HEK293T (cell line): ENCODE measurements around the gene EMP3.
"Not testable (repeated sequence)": the region's sequence is repeated elsewhere in the genome, so short reads cannot be mapped to it uniquely, and the experiment has no call there.

Source experiments
- CTCF ChIA-PET: fragments of 350-600 bp; formaldehyde crosslinking; extraction: SDS; loops from one replicate; lab custom pipeline; 2021; ENCODE audit warnings: antibody characterized with exemption, inconsistent platforms; lab: Yijun Ruan, JAX
- POLR2A ChIA-PET: fragments of 350-600 bp; formaldehyde crosslinking; extraction: SDS; loops from one replicate; lab custom pipeline; 2020; ENCODE audit warnings: antibody characterized with exemption, inconsistent platforms; lab: Yijun Ruan, JAX
- DNase-seq: peaks from one replicate; pipeline ENCODE4 v3.0.0; 2012; ENCODE audit warnings: mixed read lengths; ENCODE audit errors: extremely low spot score
- ARNT ChIP-seq: fragments of 450-650 bp; IDR thresholded peaks from 2 replicates; pipeline ENCODE4 v1.6.1; 2017; ENCODE audit warnings: mild to moderate bottlenecking
- BHLHE40 ChIP-seq: fragments of 450-650 bp; IDR thresholded peaks from 2 replicates; pipeline ENCODE4 v1.6.1; 2016; ENCODE audit warnings: mild to moderate bottlenecking, moderate library complexity, borderline replicate concordance
- CTBP1 ChIP-seq: fragments of 450-650 bp; IDR thresholded peaks from 2 replicates; pipeline ENCODE4 v1.6.1; 2016; ENCODE audit warnings: borderline replicate concordance
- ELF4 ChIP-seq: fragments of 450-650 bp; IDR thresholded peaks from 2 replicates; pipeline ENCODE4 v1.6.1; 2017; ENCODE audit warnings: antibody characterized with exemption
- FOXA1 ChIP-seq: fragments of 450-650 bp; IDR thresholded peaks from 2 replicates; pipeline ENCODE4 v1.6.1; 2016; ENCODE audit warnings: mild to moderate bottlenecking
- FOXK2 ChIP-seq: fragments of 450-650 bp; IDR thresholded peaks from 2 replicates; pipeline ENCODE4 v1.6.1; 2016; ENCODE audit warnings: mild to moderate bottlenecking
- FOXM1 ChIP-seq: fragments of 450-650 bp; IDR thresholded peaks from 2 replicates; pipeline ENCODE4 v1.6.1; 2017; ENCODE audit warnings: mild to moderate bottlenecking, borderline replicate concordance
- HDGF ChIP-seq: fragments of 450-650 bp; IDR thresholded peaks from 2 replicates; pipeline ENCODE4 v1.6.1; 2017; ENCODE audit warnings: antibody characterized with exemption, borderline replicate concordance
- L3MBTL2 ChIP-seq: fragments of 450-650 bp; conservative IDR thresholded peaks from 2 replicates; pipeline ENCODE4 v1.6.1; 2016; ENCODE audit warnings: mild to moderate bottlenecking
- LEF1 ChIP-seq: fragments of 450-650 bp; IDR thresholded peaks from 2 replicates; pipeline ENCODE4 v1.6.1; 2017; ENCODE audit warnings: mild to moderate bottlenecking, borderline replicate concordance
- NFRKB ChIP-seq: fragments of 450-650 bp; IDR thresholded peaks from 2 replicates; pipeline ENCODE4 v1.6.1; 2016; ENCODE audit warnings: mild to moderate bottlenecking, moderate library complexity
- SP1 ChIP-seq: fragments of 450-650 bp; IDR thresholded peaks from 2 replicates; pipeline ENCODE4 v1.6.1; 2017
- SUZ12 ChIP-seq: fragments of 450-650 bp; IDR thresholded peaks from 2 replicates; pipeline ENCODE4 v1.6.1; 2016; ENCODE audit warnings: mild to moderate bottlenecking
- TARDBP ChIP-seq: fragments of 450-650 bp; IDR thresholded peaks from 2 replicates; pipeline ENCODE4 v1.6.1; 2016
- ZNF384 ChIP-seq: fragments of 450-650 bp; IDR thresholded peaks from 2 replicates; pipeline ENCODE4 v1.6.1; 2016
- TF ChIP-seq, protein P1 (sequence below): fragments of 450-650 bp; IDR thresholded peaks from 2 replicates; pipeline ENCODE4 v1.6.1; 2016

The EMP3 gene

DNA sequence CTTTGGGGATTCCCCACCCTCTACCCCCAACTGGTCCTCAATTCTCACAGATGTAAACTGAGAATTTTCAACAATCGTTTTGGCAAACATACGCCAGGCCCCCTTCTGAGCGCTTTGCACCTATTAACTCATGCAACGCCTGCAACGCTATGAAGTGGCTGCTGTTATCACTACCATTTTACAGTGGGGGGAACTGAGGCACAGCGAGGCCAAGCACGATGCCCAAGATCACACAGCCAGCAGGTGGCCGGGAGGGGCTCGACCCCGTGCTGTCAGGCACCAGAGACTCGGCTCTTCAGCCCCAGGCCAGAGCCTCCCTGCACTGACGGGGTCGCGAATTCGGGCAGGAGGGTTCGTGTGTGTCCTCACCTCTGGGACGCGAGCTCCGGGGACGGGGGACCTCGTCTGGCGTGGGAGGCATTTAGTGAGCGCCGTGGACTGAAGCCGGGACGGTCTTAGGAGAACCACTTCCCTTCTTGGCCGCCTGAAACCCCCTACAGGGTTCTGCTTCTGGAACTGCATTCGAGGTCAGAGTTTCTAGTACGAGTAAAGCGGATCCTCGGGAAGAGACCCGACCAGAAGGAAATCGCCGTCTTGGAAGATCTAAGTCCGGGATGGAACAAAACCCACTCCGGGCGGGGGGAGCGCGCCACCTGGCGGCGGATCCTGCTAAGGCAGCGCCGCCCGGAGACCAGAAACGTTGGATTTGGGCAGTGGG, 34.4 kb upstream of the EMP3 start:
- CTCF ChIA-PET, result interaction anchor here (0.6 to 1.8 kb wide), 5 partner anchors 14 to 801 kb away, joined by 3 to 10 read pairs (median 4); partner anchors contain the start of gene ZNF114

GRCh38 chr19:48291489-48291815, 33.9 kb upstream of the EMP3 start:
- not testable (repeated sequence) for DNase-seq
- ChIA-PET CTCF (interaction anchor here (0.6 to 1.8 kb wide), 4 partner anchors 18 to 801 kb away, joined by 3 to 10 read pairs (median 8); partner anchors contain the start of gene ZNF114), POLR2A (interaction anchor here (1.4 kb wide), 1 partner anchor 20 kb away, joined by 4 read pairs; no protein-coding TSS in a partner anchor)

More for the DNA sequence above, 34.4 kb upstream of the EMP3 start:
- DNase-seq, result peak; percentile 85
- POLR2A ChIA-PET, result interaction anchor here (0.6 to 1.4 kb wide), 3 partner anchors 18 to 24 kb away, joined by 3 to 4 read pairs (median 3); no protein-coding TSS in a partner anchor
- TF ChIP-seq L3MBTL2, result peak; percentile 68
- TF ChIP-seq HDGF, result no peak

DNA sequence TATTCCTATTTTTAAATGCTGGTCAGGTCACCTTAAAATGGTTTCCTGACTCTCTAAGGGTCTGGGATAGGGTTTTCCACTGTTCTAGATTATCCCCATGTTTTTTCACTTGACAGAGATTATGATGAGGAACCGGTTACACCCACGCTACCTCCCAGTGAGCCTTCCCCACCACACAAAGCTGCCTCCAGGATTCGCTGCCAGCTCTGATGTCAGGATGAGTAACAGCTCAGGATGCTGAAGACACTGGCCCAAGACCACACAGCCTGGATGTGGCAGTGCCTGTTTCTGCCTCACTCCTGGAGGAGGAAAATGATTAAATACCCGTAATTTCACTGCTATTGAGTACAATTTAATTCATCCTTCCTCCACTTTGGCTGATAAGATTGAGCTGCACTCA, 32.6 kb upstream of the EMP3 start:
- ChIA-PET CTCF (no interaction called here), POLR2A (no interaction called here)
- no peak for DNase-seq
- TF ChIP-seq L3MBTL2 (no peak), LEF1 (no peak), HDGF (no peak), CTBP1 (no peak), ARNT (no peak), ELF4 (no peak), ZNF384 (no peak), BHLHE40 (no peak), NFRKB (no peak), FOXK2 (no peak), FOXA1 (no peak), SP1 (no peak), FOXM1 (no peak), TARDBP (no peak)
- TF ChIP-seq, protein P1, sequence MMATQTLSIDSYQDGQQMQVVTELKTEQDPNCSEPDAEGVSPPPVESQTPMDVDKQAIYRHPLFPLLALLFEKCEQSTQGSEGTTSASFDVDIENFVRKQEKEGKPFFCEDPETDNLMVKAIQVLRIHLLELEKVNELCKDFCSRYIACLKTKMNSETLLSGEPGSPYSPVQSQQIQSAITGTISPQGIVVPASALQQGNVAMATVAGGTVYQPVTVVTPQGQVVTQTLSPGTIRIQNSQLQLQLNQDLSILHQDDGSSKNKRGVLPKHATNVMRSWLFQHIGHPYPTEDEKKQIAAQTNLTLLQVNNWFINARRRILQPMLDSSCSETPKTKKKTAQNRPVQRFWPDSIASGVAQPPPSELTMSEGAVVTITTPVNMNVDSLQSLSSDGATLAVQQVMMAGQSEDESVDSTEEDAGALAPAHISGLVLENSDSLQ, result no peak

DNA sequence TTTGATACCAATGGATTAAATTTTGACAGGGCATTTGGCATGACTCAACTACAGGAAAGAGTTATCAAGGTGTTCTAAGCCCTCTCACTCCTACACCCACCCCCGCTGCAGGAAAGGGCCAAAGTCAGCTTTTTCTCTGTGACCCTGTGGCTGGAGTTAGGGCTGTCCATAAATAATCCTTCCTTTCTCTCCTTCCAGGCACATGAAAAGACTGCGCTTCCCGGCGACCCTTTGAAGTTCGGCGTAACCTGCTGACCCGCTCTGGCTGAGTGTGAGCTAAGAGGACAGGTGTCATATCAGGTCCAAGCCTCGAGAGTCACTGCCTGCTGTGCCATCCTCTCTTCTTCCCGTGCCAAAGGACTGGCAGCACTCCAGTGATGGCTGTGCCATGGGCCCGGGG, 29.9 kb upstream of the EMP3 start:
- ChIA-PET POLR2A (no interaction called here), CTCF (interaction anchor here (0.6 kb wide), 1 partner anchor 395 kb away, joined by 3 read pairs; no protein-coding TSS in a partner anchor)
- TF ChIP-seq ARNT (no peak), BHLHE40 (no peak), SP1 (no peak), HDGF (no peak), CTBP1 (no peak)
- DNase-seq, result no peak

- ChIA-PET POLR2A (interaction anchor here (0.8 kb wide), 1 partner anchor 24 kb away, joined by 3 read pairs; a partner anchor contains a TSS), CTCF (no interaction called here)
- TF ChIP-seq SUZ12 (no peak), L3MBTL2 (no peak), FOXA1 (no peak), ZNF384 (no peak), FOXM1 (no peak), ELF4 (no peak), LEF1 (no peak), ARNT (no peak), HDGF (no peak), FOXK2 (no peak)
- TF ChIP-seq, protein P1, result no peak
Measured at GRCh38 chr19:48296963-48297734, 28.2 kb upstream of the EMP3 start.

DNA sequence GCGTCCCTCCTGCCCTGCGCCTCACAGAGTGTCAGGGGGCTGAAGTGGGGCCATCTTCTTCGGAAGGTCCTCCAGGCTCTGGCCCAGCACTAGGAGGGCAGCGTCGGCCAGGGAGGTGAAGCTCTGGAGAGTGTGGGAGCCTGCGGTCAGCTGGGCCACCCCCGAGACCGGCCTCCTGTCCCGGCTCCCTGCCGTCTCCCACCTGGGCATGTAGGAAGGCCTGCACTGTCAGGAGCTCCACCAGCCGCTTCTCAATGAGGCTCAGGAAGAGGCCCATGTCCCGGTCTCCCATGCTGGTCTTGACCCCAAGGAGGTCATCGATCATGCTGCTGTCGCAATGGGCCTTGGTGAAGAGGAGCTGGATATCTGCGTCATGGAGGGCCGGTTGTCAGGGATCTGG, 27.4 kb upstream of the EMP3 start:
- no peak for DNase-seq
- POLR2A ChIA-PET, result no interaction called here
- CTCF ChIA-PET, result no interaction called here
- TF ChIP-seq BHLHE40 (no peak), ZNF384 (no peak), FOXA1 (no peak), TARDBP (no peak), FOXK2 (no peak), FOXM1 (no peak), NFRKB (no peak), L3MBTL2 (no peak), LEF1 (no peak)
- TF ChIP-seq, protein P1, result no peak

More at GRCh38 chr19:48296963-48297734, 28.2 kb upstream of the EMP3 start:
- DNase-seq, result no peak
